Small intestine (tissue), 7 donors: ENCODE data around the gene DNAJB9. TPM values are rescaled to one million over a fixed set of nuclear protein-coding genes. Genes with fewer than 3 reads are reported as not detected.

Source experiments
- DNase-seq, 2 donors: peaks; one replicate each; pipeline versions ENCODE4 v3.0.0 to v3.0.0-alpha.2; 2013
- FAIRE-seq: peaks from 2 replicates; lab custom pipeline; 2012; peaks lifted over from hg19 to GRCh38; lab: Jason Lieb, UNC
- H3K27ac ChIP-seq, 3 donors: one replicate each; pipeline ENCODE4 v1.5.1; 2013; ENCODE audit warnings: low read length in 2 of 3, mild to moderate bottlenecking in 2 of 3, control low read depth in 1 of 3, inconsistent platforms in 1 of 3, low read depth in 1 of 3, moderate library complexity in 1 of 3
- H3K27me3 ChIP-seq, 3 donors: one replicate each; pipeline ENCODE4 v1.6.1; 2013; ENCODE audit warnings: low read length in 3 of 3, inconsistent platforms in 1 of 3; ENCODE audit not compliant: control insufficient read depth in 3 of 3, insufficient read depth in 3 of 3
- H3K36me3 ChIP-seq, 3 donors: one replicate each; pipeline ENCODE4 v1.6.1; 2013; ENCODE audit warnings: low read length in 3 of 3, inconsistent platforms in 1 of 3, low read depth in 1 of 3, mild to moderate bottlenecking in 1 of 3, moderate library complexity in 1 of 3; ENCODE audit not compliant: control insufficient read depth in 3 of 3, insufficient read depth in 2 of 3
- H3K4me1 ChIP-seq, 3 donors: one replicate each; pipeline ENCODE4 v1.6.1; 2013; ENCODE audit warnings: low read length in 2 of 3, inconsistent platforms in 1 of 3, low read depth in 1 of 3, mild to moderate bottlenecking in 1 of 3, moderate library complexity in 1 of 3; ENCODE audit not compliant: control insufficient read depth in 3 of 3, insufficient read depth in 2 of 3
- H3K4me3 ChIP-seq, 3 donors: one replicate each; pipeline ENCODE4 v1.5.1; 2013; ENCODE audit warnings: low read length in 3 of 3, control low read depth in 1 of 3, inconsistent platforms in 1 of 3, low read depth in 1 of 3, mild to moderate bottlenecking in 1 of 3, moderate library complexity in 1 of 3
- H3K9me3 ChIP-seq, 2 donors: one replicate each; pipeline ENCODE4 v1.6.1; 2013; ENCODE audit warnings: low read depth in 1 of 2, low read length in 1 of 2; ENCODE audit not compliant: control insufficient read depth in 2 of 2, insufficient read depth in 1 of 2
- WGBS, 3 donors: extraction: QIAGEN DNeasy Blood & Tissue Kit; methylation state at CpG; one replicate each; pipeline ENCODE4 v1.1.7; 2013; 5-methylcytosine and 5-hydroxymethylcytosine counted together
- polyA plus RNA-seq, 4 donors: library from polyadenylated mRNA; stranded (reverse) in 3 of 4; unstranded in 1 of 4; fragments of 200-250 nt in 3 of 4; fragments of 120-200 nt in 1 of 4; gene quantifications; one replicate each; pipeline versions ENCODE4 v1.2.1 to v1.2.3, GENCODE V29; 2013
- donor health status: healthy with polysubstance abuse.
- donor health status: control.
- donor health status: control.
- donor health status: Bipolar disorder and iron deficiency.
- donor health status: healthy.

Gene DNAJB9
- polyA plus RNA-seq, 4 donors = 3.4 to 36.7 (median 12.2) TPM

DNA sequence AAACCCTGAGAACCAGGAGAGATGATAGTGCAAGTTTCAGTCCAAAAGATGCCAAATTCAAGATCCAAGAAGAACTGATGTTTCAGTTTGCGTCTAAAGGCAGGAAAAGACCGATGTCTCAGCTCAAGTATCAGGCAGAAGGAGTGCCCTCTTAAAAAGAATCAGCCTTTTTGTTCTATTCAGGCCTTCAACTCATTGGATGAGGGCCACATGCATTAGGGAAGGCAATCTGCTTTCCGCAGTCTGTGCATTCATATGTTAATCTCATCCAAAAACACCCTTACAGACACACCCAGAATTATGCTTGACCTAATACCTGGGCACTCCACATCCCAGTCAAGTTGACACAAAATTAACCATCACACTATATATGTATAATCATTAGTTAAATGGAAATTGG is 45.2 kb downstream of the DNAJB9 start:
- Histone ChIP-seq H3K27ac (no peak overlapping the region), H3K4me1 (no peaks in the 10 kb centered on the region), H3K4me3 (no peak overlapping the region), H3K27me3 (peaks cover 0 to 5% (median 0%) of the 10 kb centered on the region in 3 donors), H3K9me3 (no peaks in the 10 kb centered on the region), H3K36me3 (no peaks in the 10 kb centered on the region)
- DNase-seq (no peak), FAIRE-seq (no peak)
- 88 to 93% (median 92%) methylated on average over 3 of the region's 3 CpGs for WGBS, 3 donors

DNA sequence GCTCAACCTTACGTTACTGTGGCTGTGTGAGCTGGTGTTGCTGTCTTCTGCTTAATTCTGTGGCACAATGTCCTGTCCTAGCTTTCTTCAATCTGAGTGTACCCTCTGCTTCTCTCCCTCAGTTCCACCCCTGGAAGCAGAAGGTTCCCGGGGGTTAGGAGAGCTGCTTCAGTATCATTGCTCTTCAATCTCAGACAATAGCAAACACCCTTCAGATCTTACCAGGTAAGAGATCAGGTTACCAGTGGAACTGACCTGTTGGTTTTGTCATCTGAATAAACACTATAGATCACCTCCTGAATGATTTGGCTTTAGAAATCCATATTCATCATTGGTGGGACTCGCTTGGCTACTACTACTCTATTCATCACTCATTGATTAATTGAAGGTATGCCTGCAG is 48.4 kb downstream of the DNAJB9 start:
- Histone ChIP-seq H3K4me1 (no peaks in the 10 kb centered on the region), H3K4me3 (no peak overlapping the region), H3K36me3 (no peaks in the 10 kb centered on the region), H3K27ac (no peak overlapping the region), H3K27me3 (no peaks in the 10 kb centered on the region), H3K9me3 (no peaks in the 10 kb centered on the region)
- FAIRE-seq = no peak
- 65 to 77% (median 75%) methylated on average over 3 of the region's 3 CpGs for WGBS, 3 donors
- DNase-seq = no peak

DNA sequence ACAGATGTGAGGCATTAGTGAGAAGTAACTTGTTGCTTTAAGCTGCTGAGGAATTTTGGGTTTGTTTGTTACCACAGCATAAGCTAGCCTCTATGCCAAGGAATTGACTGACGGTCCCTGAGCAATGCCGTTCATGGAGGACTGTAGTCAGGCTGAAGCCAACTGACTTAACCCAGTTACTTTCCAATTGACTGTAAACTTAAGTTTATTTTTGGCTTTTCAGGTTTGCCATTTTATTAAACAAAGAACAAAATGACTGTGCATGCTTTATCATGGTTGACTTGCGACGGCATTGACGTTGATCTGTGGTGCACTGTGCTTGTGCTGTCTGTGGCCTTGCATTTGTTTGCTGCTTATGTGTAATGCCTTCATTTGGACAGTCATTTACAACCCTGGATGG is 53.5 kb downstream of the DNAJB9 start:
- H3K27ac ChIP-seq = no peak overlapping the region
- FAIRE-seq (no peak), DNase-seq (no peak)
- no peak overlapping the region for H3K4me3 ChIP-seq
- H3K36me3 ChIP-seq = no peaks in the 10 kb centered on the region
- WGBS, 3 donors = 66 to 85% (median 72%) methylated on average over 5 of the region's 5 CpGs
- no peaks in the 10 kb centered on the region for H3K4me1 ChIP-seq
- no peaks in the 10 kb centered on the region for H3K27me3 ChIP-seq
- H3K9me3 ChIP-seq = peaks cover 0 to 7% of the 10 kb centered on the region in 2 donors

Other genes starting within 250 kb of the DNAJB9 start
- gene NRCAM, start 113.4 kb upstream of the DNAJB9 start, polyA plus RNA-seq = 1 to 10 TPM in 2 of 4 donors, under 1 TPM in 2; 0.27 to 6.8 (median 1.4) TPM
- 10 to 100 TPM in 2 of 4 donors, 1 to 10 TPM in 2; 8.3 to 21.2 (median 10.4) TPM for gene PNPLA8, start 43.7 kb upstream of the DNAJB9 start, polyA plus RNA-seq
- gene THAP5, start 168 bp upstream of the DNAJB9 start, polyA plus RNA-seq = 10 to 100 TPM in 3 of 4 donors, 1 to 10 TPM in 1; 8.4 to 26.8 (median 10.2) TPM